WTC11 (cell line): ENCODE results near the gene GDF7. TPM values are rescaled to one million over a fixed set of nuclear protein-coding genes. Genes with fewer than 3 reads are reported as not detected.

Experiments
- CBFB ChIP-seq: sonication (generic); formaldehyde crosslinking; IDR thresholded peaks from 2 replicates; pipeline ENCODE4 v1.8.1; 2022; ENCODE audit warnings: mild to moderate bottlenecking, low read depth, missing genetic modification reagents
- ELF4 ChIP-seq: sonication (generic); formaldehyde crosslinking; IDR thresholded peaks from 2 replicates; pipeline ENCODE4 v1.8.1; 2022; ENCODE audit warnings: low read depth, mild to moderate bottlenecking, moderate library complexity, missing genetic modification reagents
- FOXJ3 ChIP-seq: sonication (generic); formaldehyde crosslinking; IDR thresholded peaks from 2 replicates; pipeline ENCODE4 v1.9.0; 2021; ENCODE audit warnings: missing genetic modification reagents, mild to moderate bottlenecking, borderline replicate concordance
- GABPB1 ChIP-seq: sonication (generic); formaldehyde crosslinking; IDR thresholded peaks from 2 replicates; pipeline ENCODE4 v1.8.1; 2023; ENCODE audit warnings: mild to moderate bottlenecking, missing genetic modification reagents
- HMGA2 ChIP-seq: fragments of 250-450 bp; sonication (Bioruptor Pico); IDR thresholded peaks from 2 replicates; pipeline ENCODE4 v1.4.0; 2021; ENCODE audit warnings: mild to moderate bottlenecking, moderate library complexity
- IRF2 ChIP-seq: sonication (generic); formaldehyde crosslinking; IDR thresholded peaks from 2 replicates; pipeline ENCODE4 v1.8.0; 2022; ENCODE audit warnings: low read depth, missing genetic modification reagents, borderline replicate concordance
- JUN ChIP-seq: sonication (generic); formaldehyde crosslinking; IDR thresholded peaks from 2 replicates; pipeline ENCODE4 v1.8.0; 2023; ENCODE audit warnings: mild to moderate bottlenecking, missing genetic modification reagents
- NFATC4 ChIP-seq: fragments of 250-450 bp; sonication (Bioruptor Pico); IDR thresholded peaks from 2 replicates; pipeline ENCODE4 v1.9.0; 2021; ENCODE audit warnings: mild to moderate bottlenecking
- NFYB ChIP-seq: sonication (generic); formaldehyde crosslinking; conservative IDR thresholded peaks from 2 replicates; pipeline ENCODE4 v1.8.0; 2022; ENCODE audit warnings: low read depth, missing genetic modification reagents
- NR3C1 ChIP-seq: sonication (generic); formaldehyde crosslinking; conservative IDR thresholded peaks from 2 replicates; pipeline ENCODE4 v1.8.1; 2023; ENCODE audit warnings: low read depth, mild to moderate bottlenecking, missing genetic modification reagents
- TEAD4 ChIP-seq: sonication (generic); formaldehyde crosslinking; IDR thresholded peaks from 2 replicates; pipeline ENCODE4 v1.8.0; 2022; ENCODE audit warnings: mild to moderate bottlenecking, missing genetic modification reagents
- ZNF138 ChIP-seq: sonication (generic); formaldehyde crosslinking; conservative IDR thresholded peaks from 2 replicates; pipeline ENCODE4 v1.8.1; 2022; ENCODE audit warnings: mild to moderate bottlenecking, moderate library complexity, missing genetic modification reagents
- ZNF232 ChIP-seq: sonication (generic); formaldehyde crosslinking; IDR thresholded peaks from 2 replicates; pipeline ENCODE4 v1.8.0; 2022; ENCODE audit warnings: mild to moderate bottlenecking, missing genetic modification reagents
- ZNF317 ChIP-seq: sonication (generic); formaldehyde crosslinking; IDR thresholded peaks from 2 replicates; pipeline ENCODE4 v1.8.1; 2023; ENCODE audit warnings: low read depth, mild to moderate bottlenecking, moderate library complexity, missing genetic modification reagents, borderline replicate concordance
- ZNF396 ChIP-seq: fragments of 250-450 bp; sonication (Bioruptor Pico); IDR thresholded peaks from 2 replicates; pipeline ENCODE4 v1.8.0; 2021; ENCODE audit warnings: mild to moderate bottlenecking, moderate library complexity, borderline replicate concordance
- ZNF416 ChIP-seq: fragments of 250-450 bp; sonication (Bioruptor Pico); IDR thresholded peaks from 2 replicates; pipeline ENCODE4 v1.9.0; 2021; ENCODE audit warnings: mild to moderate bottlenecking, inconsistent platforms
- total RNA-seq: library from RNA; stranded (reverse); gene quantifications from 3 replicates; pipeline ENCODE4 v1.2.3, GENCODE V29; 2021
- TF ChIP-seq, protein P1 (sequence below): sonication (generic); formaldehyde crosslinking; IDR thresholded peaks from 2 replicates; pipeline ENCODE4 v1.8.1; 2022; ENCODE audit warnings: mild to moderate bottlenecking, missing genetic modification reagents, moderate library complexity, borderline replicate concordance
- TF ChIP-seq, protein P2 (sequence below): sonication (generic); formaldehyde crosslinking; IDR thresholded peaks from 2 replicates; pipeline ENCODE4 v1.8.1; 2022; ENCODE audit warnings: low read depth, missing genetic modification reagents, borderline replicate concordance
- TF ChIP-seq, protein P3 (sequence below): sonication (generic); formaldehyde crosslinking; IDR thresholded peaks from 2 replicates; pipeline ENCODE4 v1.8.0; 2023; ENCODE audit warnings: mild to moderate bottlenecking, missing genetic modification reagents
- TF ChIP-seq, protein P4 (sequence below): fragments of 250-450 bp; sonication (Bioruptor Pico); IDR thresholded peaks from 2 replicates; pipeline ENCODE4 v2.1.2; 2022; ENCODE audit warnings: mild to moderate bottlenecking, moderate library complexity
- TF ChIP-seq, protein P5 (sequence below): fragments of 250-450 bp; sonication (Bioruptor Pico); IDR thresholded peaks from 2 replicates; pipeline ENCODE4 v1.9.0; 2021; ENCODE audit warnings: mild to moderate bottlenecking
- TF ChIP-seq, protein P6 (sequence below): sonication (generic); formaldehyde crosslinking; IDR thresholded peaks from 2 replicates; pipeline ENCODE4 v1.8.1; 2023; ENCODE audit warnings: mild to moderate bottlenecking, moderate library complexity, missing genetic modification reagents
- TF ChIP-seq, protein P7 (sequence below): sonication (generic); formaldehyde crosslinking; IDR thresholded peaks from 2 replicates; pipeline ENCODE4 v1.8.1; 2023; ENCODE audit warnings: mild to moderate bottlenecking, missing genetic modification reagents, moderate library complexity
- TF ChIP-seq, protein P8 (sequence below): sonication (generic); formaldehyde crosslinking; IDR thresholded peaks from 2 replicates; pipeline ENCODE4 v1.8.1; 2022; ENCODE audit warnings: missing genetic modification reagents, borderline replicate concordance

GDF7 gene
- total RNA-seq, 1 experiment from 2014 or later: 0.55 TPM

DNA sequence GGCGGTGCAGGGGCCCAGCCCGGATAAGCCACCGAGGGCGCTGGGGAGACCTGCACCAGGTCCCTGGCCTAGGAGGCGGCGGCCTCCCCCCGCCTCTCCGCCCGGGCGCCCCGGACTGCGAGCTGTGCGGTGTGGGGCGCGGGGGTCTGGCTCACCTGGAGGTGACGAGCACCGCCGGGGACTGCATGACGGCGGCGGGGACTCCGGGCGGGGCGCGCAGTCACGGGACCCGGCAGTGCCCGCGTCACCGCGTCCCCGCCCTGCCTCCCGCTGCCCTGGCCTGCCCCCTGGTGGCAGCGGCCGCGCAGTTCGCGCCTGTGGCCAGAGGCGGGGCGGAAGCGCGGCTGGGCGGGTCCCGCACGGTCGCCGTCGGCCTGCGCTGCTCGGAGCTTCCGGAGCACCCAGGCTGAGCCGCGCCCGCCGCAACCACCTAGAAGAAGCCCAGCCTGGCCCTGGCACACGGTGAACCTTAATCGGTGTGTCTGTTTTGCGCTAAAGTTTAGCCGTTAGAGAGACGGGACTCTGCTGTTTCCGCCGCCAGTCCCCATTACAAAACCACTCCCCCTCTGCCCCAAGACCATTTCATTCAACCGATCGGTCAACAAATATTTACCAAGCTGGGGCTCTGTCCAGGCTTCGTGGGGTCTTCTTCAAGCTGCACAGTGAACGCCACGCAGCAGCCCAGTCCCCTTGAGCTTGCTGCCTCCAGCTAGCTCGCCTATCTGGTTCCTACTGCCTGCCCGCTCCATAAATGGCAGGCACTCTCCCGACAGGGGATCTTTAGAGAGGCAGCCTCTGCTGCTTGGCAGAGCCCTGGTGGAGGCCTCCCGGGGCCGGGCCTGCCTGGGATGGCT is 15.8 kb upstream of the GDF7 start, which contains the start of gene HS1BP3 (continued):
- TF ChIP-seq NR3C1 (CRISPR knock-in tag): no peak; the same call in 1 of the 2 replicates
- TF ChIP-seq, protein P1, sequence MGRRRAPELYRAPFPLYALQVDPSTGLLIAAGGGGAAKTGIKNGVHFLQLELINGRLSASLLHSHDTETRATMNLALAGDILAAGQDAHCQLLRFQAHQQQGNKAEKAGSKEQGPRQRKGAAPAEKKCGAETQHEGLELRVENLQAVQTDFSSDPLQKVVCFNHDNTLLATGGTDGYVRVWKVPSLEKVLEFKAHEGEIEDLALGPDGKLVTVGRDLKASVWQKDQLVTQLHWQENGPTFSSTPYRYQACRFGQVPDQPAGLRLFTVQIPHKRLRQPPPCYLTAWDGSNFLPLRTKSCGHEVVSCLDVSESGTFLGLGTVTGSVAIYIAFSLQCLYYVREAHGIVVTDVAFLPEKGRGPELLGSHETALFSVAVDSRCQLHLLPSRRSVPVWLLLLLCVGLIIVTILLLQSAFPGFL (CRISPR knock-in tag): no peak
- no peak for TF ChIP-seq ELF4
- TF ChIP-seq ZNF138 (CRISPR knock-in tag): peak; percentile 64
- no peak for TF ChIP-seq IRF2 (CRISPR knock-in tag)
- TF ChIP-seq, protein P2, sequence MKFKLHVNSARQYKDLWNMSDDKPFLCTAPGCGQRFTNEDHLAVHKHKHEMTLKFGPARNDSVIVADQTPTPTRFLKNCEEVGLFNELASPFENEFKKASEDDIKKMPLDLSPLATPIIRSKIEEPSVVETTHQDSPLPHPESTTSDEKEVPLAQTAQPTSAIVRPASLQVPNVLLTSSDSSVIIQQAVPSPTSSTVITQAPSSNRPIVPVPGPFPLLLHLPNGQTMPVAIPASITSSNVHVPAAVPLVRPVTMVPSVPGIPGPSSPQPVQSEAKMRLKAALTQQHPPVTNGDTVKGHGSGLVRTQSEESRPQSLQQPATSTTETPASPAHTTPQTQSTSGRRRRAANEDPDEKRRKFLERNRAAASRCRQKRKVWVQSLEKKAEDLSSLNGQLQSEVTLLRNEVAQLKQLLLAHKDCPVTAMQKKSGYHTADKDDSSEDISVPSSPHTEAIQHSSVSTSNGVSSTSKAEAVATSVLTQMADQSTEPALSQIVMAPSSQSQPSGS (CRISPR knock-in tag): no peak
- TF ChIP-seq, protein P3, sequence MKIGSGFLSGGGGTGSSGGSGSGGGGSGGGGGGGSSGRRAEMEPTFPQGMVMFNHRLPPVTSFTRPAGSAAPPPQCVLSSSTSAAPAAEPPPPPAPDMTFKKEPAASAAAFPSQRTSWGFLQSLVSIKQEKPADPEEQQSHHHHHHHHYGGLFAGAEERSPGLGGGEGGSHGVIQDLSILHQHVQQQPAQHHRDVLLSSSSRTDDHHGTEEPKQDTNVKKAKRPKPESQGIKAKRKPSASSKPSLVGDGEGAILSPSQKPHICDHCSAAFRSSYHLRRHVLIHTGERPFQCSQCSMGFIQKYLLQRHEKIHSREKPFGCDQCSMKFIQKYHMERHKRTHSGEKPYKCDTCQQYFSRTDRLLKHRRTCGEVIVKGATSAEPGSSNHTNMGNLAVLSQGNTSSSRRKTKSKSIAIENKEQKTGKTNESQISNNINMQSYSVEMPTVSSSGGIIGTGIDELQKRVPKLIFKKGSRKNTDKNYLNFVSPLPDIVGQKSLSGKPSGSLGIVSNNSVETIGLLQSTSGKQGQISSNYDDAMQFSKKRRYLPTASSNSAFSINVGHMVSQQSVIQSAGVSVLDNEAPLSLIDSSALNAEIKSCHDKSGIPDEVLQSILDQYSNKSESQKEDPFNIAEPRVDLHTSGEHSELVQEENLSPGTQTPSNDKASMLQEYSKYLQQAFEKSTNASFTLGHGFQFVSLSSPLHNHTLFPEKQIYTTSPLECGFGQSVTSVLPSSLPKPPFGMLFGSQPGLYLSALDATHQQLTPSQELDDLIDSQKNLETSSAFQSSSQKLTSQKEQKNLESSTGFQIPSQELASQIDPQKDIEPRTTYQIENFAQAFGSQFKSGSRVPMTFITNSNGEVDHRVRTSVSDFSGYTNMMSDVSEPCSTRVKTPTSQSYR (CRISPR knock-in tag): no peak
- TF ChIP-seq HMGA2: no peak
- TF ChIP-seq NFATC4: no peak
- no peak for TF ChIP-seq JUN (CRISPR knock-in tag)
- TF ChIP-seq, protein P4, sequence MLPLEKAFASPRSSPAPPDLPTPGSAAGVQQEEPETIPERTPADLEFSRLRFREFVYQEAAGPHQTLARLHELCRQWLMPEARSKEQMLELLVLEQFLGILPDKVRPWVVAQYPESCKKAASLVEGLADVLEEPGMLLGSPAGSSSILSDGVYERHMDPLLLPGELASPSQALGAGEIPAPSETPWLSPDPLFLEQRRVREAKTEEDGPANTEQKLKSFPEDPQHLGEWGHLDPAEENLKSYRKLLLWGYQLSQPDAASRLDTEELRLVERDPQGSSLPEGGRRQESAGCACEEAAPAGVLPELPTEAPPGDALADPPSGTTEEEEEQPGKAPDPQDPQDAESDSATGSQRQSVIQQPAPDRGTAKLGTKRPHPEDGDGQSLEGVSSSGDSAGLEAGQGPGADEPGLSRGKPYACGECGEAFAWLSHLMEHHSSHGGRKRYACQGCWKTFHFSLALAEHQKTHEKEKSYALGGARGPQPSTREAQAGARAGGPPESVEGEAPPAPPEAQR: no peak
- peak; percentile 63; the same call in 1 of the 2 replicates for TF ChIP-seq ZNF232 (CRISPR knock-in tag)
- no peak for TF ChIP-seq FOXJ3 (CRISPR knock-in tag)
- TF ChIP-seq, protein P5, sequence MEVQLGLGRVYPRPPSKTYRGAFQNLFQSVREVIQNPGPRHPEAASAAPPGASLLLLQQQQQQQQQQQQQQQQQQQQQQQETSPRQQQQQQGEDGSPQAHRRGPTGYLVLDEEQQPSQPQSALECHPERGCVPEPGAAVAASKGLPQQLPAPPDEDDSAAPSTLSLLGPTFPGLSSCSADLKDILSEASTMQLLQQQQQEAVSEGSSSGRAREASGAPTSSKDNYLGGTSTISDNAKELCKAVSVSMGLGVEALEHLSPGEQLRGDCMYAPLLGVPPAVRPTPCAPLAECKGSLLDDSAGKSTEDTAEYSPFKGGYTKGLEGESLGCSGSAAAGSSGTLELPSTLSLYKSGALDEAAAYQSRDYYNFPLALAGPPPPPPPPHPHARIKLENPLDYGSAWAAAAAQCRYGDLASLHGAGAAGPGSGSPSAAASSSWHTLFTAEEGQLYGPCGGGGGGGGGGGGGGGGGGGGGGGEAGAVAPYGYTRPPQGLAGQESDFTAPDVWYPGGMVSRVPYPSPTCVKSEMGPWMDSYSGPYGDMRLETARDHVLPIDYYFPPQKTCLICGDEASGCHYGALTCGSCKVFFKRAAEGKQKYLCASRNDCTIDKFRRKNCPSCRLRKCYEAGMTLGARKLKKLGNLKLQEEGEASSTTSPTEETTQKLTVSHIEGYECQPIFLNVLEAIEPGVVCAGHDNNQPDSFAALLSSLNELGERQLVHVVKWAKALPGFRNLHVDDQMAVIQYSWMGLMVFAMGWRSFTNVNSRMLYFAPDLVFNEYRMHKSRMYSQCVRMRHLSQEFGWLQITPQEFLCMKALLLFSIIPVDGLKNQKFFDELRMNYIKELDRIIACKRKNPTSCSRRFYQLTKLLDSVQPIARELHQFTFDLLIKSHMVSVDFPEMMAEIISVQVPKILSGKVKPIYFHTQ (CRISPR knock-in tag): no peak
- TF ChIP-seq ZNF317: no peak
- TF ChIP-seq, protein P6, sequence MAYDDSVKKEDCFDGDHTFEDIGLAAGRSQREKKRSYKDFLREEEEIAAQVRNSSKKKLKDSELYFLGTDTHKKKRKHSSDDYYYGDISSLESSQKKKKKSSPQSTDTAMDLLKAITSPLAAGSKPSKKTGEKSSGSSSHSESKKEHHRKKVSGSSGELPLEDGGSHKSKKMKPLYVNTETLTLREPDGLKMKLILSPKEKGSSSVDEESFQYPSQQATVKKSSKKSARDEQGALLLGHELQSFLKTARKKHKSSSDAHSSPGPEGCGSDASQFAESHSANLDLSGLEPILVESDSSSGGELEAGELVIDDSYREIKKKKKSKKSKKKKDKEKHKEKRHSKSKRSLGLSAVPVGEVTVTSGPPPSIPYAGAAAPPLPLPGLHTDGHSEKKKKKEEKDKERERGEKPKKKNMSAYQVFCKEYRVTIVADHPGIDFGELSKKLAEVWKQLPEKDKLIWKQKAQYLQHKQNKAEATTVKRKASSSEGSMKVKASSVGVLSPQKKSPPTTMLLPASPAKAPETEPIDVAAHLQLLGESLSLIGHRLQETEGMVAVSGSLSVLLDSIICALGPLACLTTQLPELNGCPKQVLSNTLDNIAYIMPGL (CRISPR knock-in tag): peak; percentile 96
- TF ChIP-seq ZNF396 (CRISPR knock-in tag): no peak
- no peak for TF ChIP-seq ZNF416 (CRISPR knock-in tag)
- no peak for TF ChIP-seq NFYB (CRISPR knock-in tag)
- peak; percentile 63 for TF ChIP-seq GABPB1 (CRISPR knock-in tag)
- TF ChIP-seq TEAD4 (CRISPR knock-in tag): no peak
- TF ChIP-seq, protein P7, sequence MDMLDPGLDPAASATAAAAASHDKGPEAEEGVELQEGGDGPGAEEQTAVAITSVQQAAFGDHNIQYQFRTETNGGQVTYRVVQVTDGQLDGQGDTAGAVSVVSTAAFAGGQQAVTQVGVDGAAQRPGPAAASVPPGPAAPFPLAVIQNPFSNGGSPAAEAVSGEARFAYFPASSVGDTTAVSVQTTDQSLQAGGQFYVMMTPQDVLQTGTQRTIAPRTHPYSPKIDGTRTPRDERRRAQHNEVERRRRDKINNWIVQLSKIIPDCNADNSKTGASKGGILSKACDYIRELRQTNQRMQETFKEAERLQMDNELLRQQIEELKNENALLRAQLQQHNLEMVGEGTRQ (CRISPR knock-in tag): peak; percentile 95
- TF ChIP-seq CBFB (CRISPR knock-in tag): 0 out of 2 replicates have a peak, but pooled peaks have one; percentile 40
- TF ChIP-seq, protein P8, sequence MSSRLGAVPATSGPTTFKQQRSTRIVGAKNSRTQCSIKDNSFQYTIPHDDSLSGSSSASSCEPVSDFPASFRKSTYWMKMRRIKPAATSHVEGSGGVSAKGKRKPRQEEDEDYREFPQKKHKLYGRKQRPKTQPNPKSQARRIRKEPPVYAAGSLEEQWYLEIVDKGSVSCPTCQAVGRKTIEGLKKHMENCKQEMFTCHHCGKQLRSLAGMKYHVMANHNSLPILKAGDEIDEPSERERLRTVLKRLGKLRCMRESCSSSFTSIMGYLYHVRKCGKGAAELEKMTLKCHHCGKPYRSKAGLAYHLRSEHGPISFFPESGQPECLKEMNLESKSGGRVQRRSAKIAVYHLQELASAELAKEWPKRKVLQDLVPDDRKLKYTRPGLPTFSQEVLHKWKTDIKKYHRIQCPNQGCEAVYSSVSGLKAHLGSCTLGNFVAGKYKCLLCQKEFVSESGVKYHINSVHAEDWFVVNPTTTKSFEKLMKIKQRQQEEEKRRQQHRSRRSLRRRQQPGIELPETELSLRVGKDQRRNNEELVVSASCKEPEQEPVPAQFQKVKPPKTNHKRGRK (CRISPR knock-in tag): no peak
